Peyer's patch (tissue), 4 donors: ENCODE data around the gene LRRC34.

Experiments
- POLR2A ChIP-seq, 2 donors: fragments of 450-650 bp; IDR thresholded peaks; one replicate each; pipeline ENCODE4 v1.5.1; 2017; ENCODE audit warnings: antibody characterized with exemption in 2 of 2, mild to moderate bottlenecking in 2 of 2, moderate library complexity in 2 of 2
- TF ChIP-seq, protein P1 (sequence below), 6 experiments: fragments of 450-650 bp in 4 of 6; fragments of 200-600 bp in 2 of 6; sonication (generic) in 1 of 6; IDR thresholded peaks; one replicate each; pipeline ENCODE4 v1.5.1; 2017 to 2019; ENCODE audit warnings: antibody characterized with exemption in 6 of 6, mild to moderate bottlenecking in 3 of 6, moderate library complexity in 1 of 6

DNA sequence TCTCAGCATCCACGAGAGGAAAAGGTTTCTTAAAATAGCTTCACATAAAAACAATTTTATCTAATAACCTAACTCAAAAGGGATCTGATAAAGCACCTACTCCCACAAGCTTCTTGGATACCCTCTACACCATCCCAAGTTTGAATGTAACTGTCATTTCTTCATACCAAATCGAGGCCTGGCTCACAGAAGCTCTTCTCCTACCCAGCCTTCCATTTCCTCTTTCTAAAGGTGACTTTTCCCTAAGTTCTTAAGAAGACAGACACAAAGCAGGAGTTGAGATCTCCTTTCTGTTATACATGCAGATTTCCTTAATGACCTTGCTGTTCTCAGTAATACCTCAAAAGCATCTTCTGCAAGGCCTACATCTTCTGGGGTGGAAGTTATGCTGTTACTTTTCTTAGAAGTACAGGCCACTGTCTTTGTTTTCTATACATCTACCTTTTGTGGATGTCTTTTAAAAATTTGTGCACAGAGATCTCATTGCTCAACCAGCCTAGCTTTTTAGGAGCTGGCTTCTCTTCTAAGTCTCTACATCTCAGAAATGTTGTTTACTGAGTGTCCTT, 3.4 kb downstream of the LRRC34 start:
- TF ChIP-seq, protein P1, sequence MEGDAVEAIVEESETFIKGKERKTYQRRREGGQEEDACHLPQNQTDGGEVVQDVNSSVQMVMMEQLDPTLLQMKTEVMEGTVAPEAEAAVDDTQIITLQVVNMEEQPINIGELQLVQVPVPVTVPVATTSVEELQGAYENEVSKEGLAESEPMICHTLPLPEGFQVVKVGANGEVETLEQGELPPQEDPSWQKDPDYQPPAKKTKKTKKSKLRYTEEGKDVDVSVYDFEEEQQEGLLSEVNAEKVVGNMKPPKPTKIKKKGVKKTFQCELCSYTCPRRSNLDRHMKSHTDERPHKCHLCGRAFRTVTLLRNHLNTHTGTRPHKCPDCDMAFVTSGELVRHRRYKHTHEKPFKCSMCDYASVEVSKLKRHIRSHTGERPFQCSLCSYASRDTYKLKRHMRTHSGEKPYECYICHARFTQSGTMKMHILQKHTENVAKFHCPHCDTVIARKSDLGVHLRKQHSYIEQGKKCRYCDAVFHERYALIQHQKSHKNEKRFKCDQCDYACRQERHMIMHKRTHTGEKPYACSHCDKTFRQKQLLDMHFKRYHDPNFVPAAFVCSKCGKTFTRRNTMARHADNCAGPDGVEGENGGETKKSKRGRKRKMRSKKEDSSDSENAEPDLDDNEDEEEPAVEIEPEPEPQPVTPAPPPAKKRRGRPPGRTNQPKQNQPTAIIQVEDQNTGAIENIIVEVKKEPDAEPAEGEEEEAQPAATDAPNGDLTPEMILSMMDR (IDR thresholded peaks at IDR 0.05) = no peak
- TF ChIP-seq POLR2A (IDR thresholded peaks at IDR 0.05) = no peak
